Stimulated activated CD8-positive, alpha-beta memory T cell treated with anti-CD3 and anti-CD28 coated beads, Interleukin-2, amount 100 ng/mL, for 1 hour (primary cell): Measurements from ENCODE around the gene PRDM16.
"Not testable (repeated sequence)": the region's sequence is repeated elsewhere in the genome, so short reads cannot be mapped to it uniquely, and the experiment has no call there.

Source experiments
- DNase-seq, 2 donors: peaks; one replicate each; pipeline ENCODE4 v3.0.0-alpha.2; 2020; ENCODE audit warnings: low read depth in 2 of 2

The PRDM16 gene

GRCh38 chr1:3277623-3278022, 208.6 kb downstream of the PRDM16 start:
- no peak for DNase-seq

- no peak for DNase-seq
Measured at GRCh38 chr1:3278416-3279181, 209.6 kb downstream of the PRDM16 start.

GRCh38 chr1:3279182-3279470, 210.1 kb downstream of the PRDM16 start:
- no peak for DNase-seq

GRCh38 chr1:3281735-3282134, 212.7 kb downstream of the PRDM16 start:
- no peak for DNase-seq

GRCh38 chr1:3282186-3282585, 213.2 kb downstream of the PRDM16 start:
- DNase-seq, result no peak

- no peak for DNase-seq
Measured at GRCh38 chr1:3282656-3283430, 213.8 kb downstream of the PRDM16 start.

- DNase-seq, result no peak
Measured at GRCh38 chr1:3283849-3284248, 214.8 kb downstream of the PRDM16 start.

GRCh38 chr1:3284691-3285090, 215.7 kb downstream of the PRDM16 start:
- DNase-seq, result no peak

- DNase-seq, result no peak
Measured at GRCh38 chr1:3285106-3285740, 216.2 kb downstream of the PRDM16 start.

GRCh38 chr1:3287095-3287494, 218.1 kb downstream of the PRDM16 start:
- DNase-seq, result not testable (repeated sequence)

- no peak for DNase-seq
Measured at GRCh38 chr1:3287656-3288160, 218.7 kb downstream of the PRDM16 start.

GRCh38 chr1:3289502-3289901, 220.5 kb downstream of the PRDM16 start:
- DNase-seq, result no peak

- DNase-seq, result no peak
Measured at GRCh38 chr1:3290438-3290837, 221.4 kb downstream of the PRDM16 start.

GRCh38 chr1:3290915-3291314, 221.9 kb downstream of the PRDM16 start:
- DNase-seq, result no peak

GRCh38 chr1:3292051-3292722, 223.2 kb downstream of the PRDM16 start:
- no peak for DNase-seq

- DNase-seq, result no peak
Measured at GRCh38 chr1:3292868-3293562, 224.0 kb downstream of the PRDM16 start.

GRCh38 chr1:3293563-3294080, 224.6 kb downstream of the PRDM16 start:
- no peak for DNase-seq

GRCh38 chr1:3294450-3294849, 225.4 kb downstream of the PRDM16 start:
- DNase-seq, result no peak

- DNase-seq, result no peak
Measured at GRCh38 chr1:3295846-3296245, 226.8 kb downstream of the PRDM16 start.

GRCh38 chr1:3296326-3296725, 227.3 kb downstream of the PRDM16 start:
- DNase-seq, result no peak

- DNase-seq, result no peak
Measured at GRCh38 chr1:3296826-3297225, 227.8 kb downstream of the PRDM16 start.
